ENCODE data around the gene PSMC4.

DNA sequence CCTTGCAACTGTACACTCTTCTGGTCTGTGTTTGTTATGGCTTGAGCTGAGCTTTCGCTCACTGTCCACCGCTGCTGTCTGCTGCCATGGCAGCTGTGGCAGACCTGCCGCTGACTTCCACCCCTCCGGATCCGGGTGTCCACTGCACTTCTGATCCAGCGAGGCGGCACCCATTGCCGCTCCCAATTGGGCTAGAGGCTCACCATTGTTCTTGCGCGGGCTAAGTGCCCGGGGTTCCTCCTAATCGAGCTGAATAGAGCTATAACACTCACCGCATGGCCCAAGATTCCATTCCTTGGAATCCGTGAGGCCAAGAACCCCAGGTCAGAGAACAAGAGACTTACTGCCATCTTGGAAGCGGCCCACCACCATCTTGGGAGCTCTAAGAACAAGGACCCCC is 2.2 kb upstream of the PSMC4 start:
- TF ChIP-seq POLR2A (IDR thresholded peaks at IDR 0.05) (no peak), POLR2AphosphoS5 (IDR thresholded peaks at IDR 0.05) (no peak)
- TF ChIP-seq, protein P1, sequence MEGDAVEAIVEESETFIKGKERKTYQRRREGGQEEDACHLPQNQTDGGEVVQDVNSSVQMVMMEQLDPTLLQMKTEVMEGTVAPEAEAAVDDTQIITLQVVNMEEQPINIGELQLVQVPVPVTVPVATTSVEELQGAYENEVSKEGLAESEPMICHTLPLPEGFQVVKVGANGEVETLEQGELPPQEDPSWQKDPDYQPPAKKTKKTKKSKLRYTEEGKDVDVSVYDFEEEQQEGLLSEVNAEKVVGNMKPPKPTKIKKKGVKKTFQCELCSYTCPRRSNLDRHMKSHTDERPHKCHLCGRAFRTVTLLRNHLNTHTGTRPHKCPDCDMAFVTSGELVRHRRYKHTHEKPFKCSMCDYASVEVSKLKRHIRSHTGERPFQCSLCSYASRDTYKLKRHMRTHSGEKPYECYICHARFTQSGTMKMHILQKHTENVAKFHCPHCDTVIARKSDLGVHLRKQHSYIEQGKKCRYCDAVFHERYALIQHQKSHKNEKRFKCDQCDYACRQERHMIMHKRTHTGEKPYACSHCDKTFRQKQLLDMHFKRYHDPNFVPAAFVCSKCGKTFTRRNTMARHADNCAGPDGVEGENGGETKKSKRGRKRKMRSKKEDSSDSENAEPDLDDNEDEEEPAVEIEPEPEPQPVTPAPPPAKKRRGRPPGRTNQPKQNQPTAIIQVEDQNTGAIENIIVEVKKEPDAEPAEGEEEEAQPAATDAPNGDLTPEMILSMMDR (IDR thresholded peaks at IDR 0.05): no peak
